ENCODE measurements around the gene ATG7. TPM values are rescaled to one million over a fixed set of nuclear protein-coding genes. Genes with fewer than 3 reads are reported as not detected.

The ATG7 gene
- total RNA-seq, 6 experiments from 2014 or later: 44.5 to 53.0 (median 49.3) TPM

- TF ChIP-seq CTCF (IDR thresholded peaks at IDR 0.05): no peak
- Mint-ChIP-seq H3K27ac (no peak overlapping the region; the same call in 1 of the 2 replicates), H3K4me1 (ENCODE audit: low read depth) (peaks cover 44% of the 10 kb centered on the region), H3K9me3 (no peaks in the 10 kb centered on the region), H3K36me3 (ENCODE audit: low read depth) (peaks cover 23% of the 10 kb centered on the region), H3K4me3 (no peak overlapping the region), H3K27me3 (ENCODE audit: insufficient read depth) (peaks cover 5% of the 10 kb centered on the region)
- no peak for DNase-seq
Measured at GRCh38 chr3:11230125-11230524, 42.1 kb upstream of the ATG7 start.

DNA sequence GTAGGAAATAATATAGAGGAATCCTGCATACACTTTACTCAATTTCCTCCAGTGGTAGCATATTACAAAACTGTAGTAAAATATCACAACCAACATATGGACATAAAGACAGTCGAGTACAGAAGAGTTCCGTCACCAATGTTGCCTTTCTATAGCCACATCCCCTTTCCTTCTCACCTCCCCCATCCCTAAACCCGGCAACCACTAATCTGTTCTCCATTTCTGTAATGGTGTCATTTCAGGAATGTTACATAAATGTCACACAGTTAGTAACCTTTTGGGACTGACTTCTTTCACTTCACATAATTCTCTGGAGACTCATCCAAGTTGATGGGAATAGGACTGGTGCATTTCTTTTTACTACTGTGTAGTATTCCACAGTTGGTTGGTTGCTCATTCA, 41.4 kb upstream of the ATG7 start:
- Mint-ChIP-seq H3K9me3 (no peaks in the 10 kb centered on the region), H3K36me3 (ENCODE audit: low read depth) (peaks cover 21% of the 10 kb centered on the region), H3K27me3 (ENCODE audit: insufficient read depth) (peaks cover 2% of the 10 kb centered on the region; the same call in 1 of the 2 replicates), H3K27ac (no peak overlapping the region), H3K4me3 (no peak overlapping the region), H3K4me1 (ENCODE audit: low read depth) (peaks cover 44% of the 10 kb centered on the region)
- TF ChIP-seq CTCF (IDR thresholded peaks at IDR 0.05): no peak
- DNase-seq: no peak

DNA sequence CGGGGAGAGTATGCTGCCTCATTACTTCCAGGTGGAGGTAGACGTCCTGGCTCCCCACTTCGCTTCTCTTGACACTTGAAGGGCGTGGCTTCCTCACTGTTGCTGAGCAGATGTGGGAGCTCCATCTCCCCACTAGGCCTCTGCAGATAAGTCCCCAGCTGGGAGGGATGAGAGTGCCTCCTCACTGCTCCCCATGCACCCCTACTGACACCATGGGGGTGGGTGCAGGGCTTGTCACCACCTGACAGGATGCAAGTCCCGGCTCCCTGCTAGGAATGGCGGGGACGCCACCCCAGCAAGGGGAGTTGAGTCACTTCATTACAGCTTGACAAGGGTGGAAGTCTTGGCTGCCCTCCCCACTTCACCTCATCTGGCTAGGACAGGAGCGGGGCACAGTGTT, 36.8 kb upstream of the ATG7 start:
- Mint-ChIP-seq H3K36me3 (ENCODE audit: low read depth) (peaks cover 27% of the 10 kb centered on the region), H3K4me1 (ENCODE audit: low read depth) (peaks cover 59% of the 10 kb centered on the region), H3K27me3 (ENCODE audit: insufficient read depth) (peaks cover 1% of the 10 kb centered on the region; the same call in 1 of the 2 replicates), H3K4me3 (no peak overlapping the region), H3K27ac (no peak overlapping the region), H3K9me3 (peaks cover 13% of the 10 kb centered on the region)
- DNase-seq: no peak
- no peak for TF ChIP-seq CTCF (IDR thresholded peaks at IDR 0.05)

- H3K36me3 Mint-ChIP-seq (ENCODE audit: low read depth): peaks cover 33% of the 10 kb centered on the region
- peak; percentile 16 for DNase-seq
- peak overlapping the region; percentile 97 for H3K27ac Mint-ChIP-seq
- peaks cover 57% of the 10 kb centered on the region for H3K4me1 Mint-ChIP-seq (ENCODE audit: low read depth)
- H3K4me3 Mint-ChIP-seq: peak overlapping the region; percentile 79; the same call in 1 of the 2 replicates
- peaks cover 1% of the 10 kb centered on the region; the same call in 1 of the 2 replicates for H3K27me3 Mint-ChIP-seq (ENCODE audit: insufficient read depth)
- H3K9me3 Mint-ChIP-seq: peaks cover 16% of the 10 kb centered on the region
- peak; percentile 94 for TF ChIP-seq CTCF (IDR thresholded peaks at IDR 0.05)
Measured at GRCh38 chr3:11236588-11237461, 35.4 kb upstream of the ATG7 start.

DNA sequence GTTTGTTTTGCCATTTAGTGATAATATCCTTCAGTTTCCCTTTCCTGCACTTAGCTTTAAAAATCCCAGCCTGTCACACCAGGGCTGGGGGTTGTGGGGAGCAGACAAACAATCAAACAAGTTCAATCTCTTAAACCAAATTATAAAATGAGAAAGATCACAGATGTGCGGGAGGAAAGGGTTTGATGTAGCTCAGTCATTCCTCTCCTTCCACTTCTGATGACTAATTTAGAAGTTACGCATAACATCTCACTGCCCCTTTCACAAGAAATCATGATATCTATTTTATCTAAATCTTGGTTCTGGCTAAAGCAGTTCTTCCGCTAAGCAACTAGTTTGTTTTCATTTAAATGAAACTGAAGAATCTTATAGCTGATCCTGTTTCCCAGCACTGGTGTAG, 34.1 kb upstream of the ATG7 start:
- Mint-ChIP-seq H3K4me1 (ENCODE audit: low read depth) (peaks cover 57% of the 10 kb centered on the region), H3K4me3 (peak overlapping the region; percentile 79)
- TF ChIP-seq CTCF (IDR thresholded peaks at IDR 0.05): no peak

More for the DNA sequence above, 34.1 kb upstream of the ATG7 start:
- peak overlapping the region; percentile 97 for H3K27ac Mint-ChIP-seq
- peaks cover 29% of the 10 kb centered on the region for H3K36me3 Mint-ChIP-seq (ENCODE audit: low read depth)
- H3K9me3 Mint-ChIP-seq: peaks cover 16% of the 10 kb centered on the region
- peaks cover 1% of the 10 kb centered on the region; the same call in 1 of the 2 replicates for H3K27me3 Mint-ChIP-seq (ENCODE audit: insufficient read depth)
- peak; percentile 89 for DNase-seq
